WTC11 (cell line): ENCODE results near the gene DDB1.

ENCODE experiments used
- CREB1 ChIP-seq: sonication (generic); formaldehyde crosslinking; IDR thresholded peaks from 2 replicates; pipeline ENCODE4 v1.8.0; 2023; ENCODE audit warnings: mild to moderate bottlenecking, missing genetic modification reagents
- ESRRA ChIP-seq: sonication (generic); formaldehyde crosslinking; IDR thresholded peaks from 2 replicates; pipeline ENCODE4 v1.8.1; 2022; ENCODE audit warnings: mild to moderate bottlenecking, missing genetic modification reagents, borderline replicate concordance
- ETV6 ChIP-seq: sonication (generic); formaldehyde crosslinking; IDR thresholded peaks from 2 replicates; pipeline ENCODE4 v1.8.1; 2022; ENCODE audit warnings: mild to moderate bottlenecking, missing genetic modification reagents
- NR1H2 ChIP-seq: sonication (generic); formaldehyde crosslinking; IDR thresholded peaks from 2 replicates; pipeline ENCODE4 v1.9.0; 2021; ENCODE audit warnings: mild to moderate bottlenecking, moderate library complexity, missing genetic modification reagents
- NR2C2 ChIP-seq: sonication (generic); formaldehyde crosslinking; IDR thresholded peaks from 2 replicates; pipeline ENCODE4 v1.8.0; 2022; ENCODE audit warnings: mild to moderate bottlenecking, missing genetic modification reagents
- SMAD3 ChIP-seq: sonication (generic); formaldehyde crosslinking; IDR thresholded peaks from 2 replicates; pipeline ENCODE4 v1.8.0; 2022; ENCODE audit warnings: missing genetic modification reagents, mild to moderate bottlenecking, borderline replicate concordance
- SP1 ChIP-seq: sonication (generic); formaldehyde crosslinking; conservative IDR thresholded peaks from 2 replicates; pipeline ENCODE4 v1.8.1; 2022; ENCODE audit warnings: missing genetic modification reagents
- TEAD1 ChIP-seq: sonication (generic); formaldehyde crosslinking; IDR thresholded peaks from 2 replicates; pipeline ENCODE4 v1.8.0; 2022; ENCODE audit warnings: mild to moderate bottlenecking, missing genetic modification reagents
- TP53 ChIP-seq: sonication (generic); formaldehyde crosslinking; IDR thresholded peaks from 2 replicates; pipeline ENCODE4 v1.8.1; 2023; ENCODE audit warnings: mild to moderate bottlenecking, missing genetic modification reagents
- TF ChIP-seq, protein P1 (sequence below): sonication (generic); formaldehyde crosslinking; IDR thresholded peaks from 2 replicates; pipeline ENCODE4 v1.8.0; 2022; ENCODE audit warnings: mild to moderate bottlenecking, missing genetic modification reagents
- TF ChIP-seq, protein P2 (sequence below): sonication (generic); formaldehyde crosslinking; IDR thresholded peaks from 2 replicates; pipeline ENCODE4 v1.8.1; 2022; ENCODE audit warnings: missing genetic modification reagents, borderline replicate concordance
- TF ChIP-seq, protein P3 (sequence below): fragments of 200-600 bp; IDR thresholded peaks from 2 replicates; pipeline ENCODE4 v1.8.0; 2022; ENCODE audit warnings: antibody characterized with exemption
- TF ChIP-seq, protein P4 (sequence below): sonication (generic); formaldehyde crosslinking; conservative IDR thresholded peaks from 2 replicates; pipeline ENCODE4 v1.8.1; 2023; ENCODE audit warnings: mild to moderate bottlenecking, low read depth, missing genetic modification reagents, moderate library complexity
- TF ChIP-seq, protein P5 (sequence below): sonication (generic); formaldehyde crosslinking; IDR thresholded peaks from 2 replicates; pipeline ENCODE4 v1.8.1; 2023; ENCODE audit warnings: mild to moderate bottlenecking, missing genetic modification reagents, moderate library complexity

DNA sequence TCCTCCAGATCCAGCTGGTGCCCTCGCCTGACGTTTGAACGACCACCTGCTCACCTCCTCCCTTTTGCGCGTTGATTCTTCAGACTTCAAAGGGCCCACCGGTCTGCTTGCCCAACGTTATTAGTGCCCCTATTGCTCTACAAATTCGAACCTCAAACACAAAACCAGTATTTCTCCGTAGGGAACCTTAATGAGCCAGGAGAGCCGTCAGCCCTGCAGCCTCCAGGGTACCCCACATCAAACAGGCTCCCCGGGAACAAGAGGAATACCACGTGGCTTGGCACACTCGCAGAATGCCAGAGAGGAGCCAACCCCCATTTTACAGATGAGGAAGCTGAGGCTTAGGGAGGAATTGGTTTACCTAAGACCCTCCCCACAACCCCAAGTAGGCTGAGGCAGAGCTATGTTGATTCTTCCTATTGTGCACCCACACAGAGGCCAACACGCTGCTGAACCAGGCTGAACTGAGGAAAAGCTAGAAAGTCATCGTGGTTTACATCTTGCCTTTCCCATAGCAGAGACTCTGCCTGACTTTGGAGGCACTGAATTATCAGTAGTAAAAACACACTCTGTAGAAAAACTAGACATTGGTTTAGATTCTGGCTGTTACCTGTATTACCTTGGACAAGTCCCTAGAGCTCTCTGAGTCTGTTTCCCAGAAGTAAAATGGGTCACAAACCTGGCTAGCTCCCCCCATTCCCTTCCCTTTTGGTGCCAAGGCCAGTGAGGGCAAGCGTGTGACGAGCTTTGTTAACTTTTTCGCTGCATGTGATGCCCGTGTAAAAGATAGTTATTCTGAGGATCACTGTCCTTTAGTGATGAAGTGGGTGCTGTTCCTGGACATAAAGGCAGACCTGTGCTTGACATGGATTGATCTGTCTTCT is 887 bp upstream of the DDB1 start:
- TF ChIP-seq NR1H2 (CRISPR knock-in tag): no peak
- TF ChIP-seq, protein P1, sequence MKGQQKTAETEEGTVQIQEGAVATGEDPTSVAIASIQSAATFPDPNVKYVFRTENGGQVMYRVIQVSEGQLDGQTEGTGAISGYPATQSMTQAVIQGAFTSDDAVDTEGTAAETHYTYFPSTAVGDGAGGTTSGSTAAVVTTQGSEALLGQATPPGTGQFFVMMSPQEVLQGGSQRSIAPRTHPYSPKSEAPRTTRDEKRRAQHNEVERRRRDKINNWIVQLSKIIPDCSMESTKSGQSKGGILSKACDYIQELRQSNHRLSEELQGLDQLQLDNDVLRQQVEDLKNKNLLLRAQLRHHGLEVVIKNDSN: no peak
- TF ChIP-seq, protein P2, sequence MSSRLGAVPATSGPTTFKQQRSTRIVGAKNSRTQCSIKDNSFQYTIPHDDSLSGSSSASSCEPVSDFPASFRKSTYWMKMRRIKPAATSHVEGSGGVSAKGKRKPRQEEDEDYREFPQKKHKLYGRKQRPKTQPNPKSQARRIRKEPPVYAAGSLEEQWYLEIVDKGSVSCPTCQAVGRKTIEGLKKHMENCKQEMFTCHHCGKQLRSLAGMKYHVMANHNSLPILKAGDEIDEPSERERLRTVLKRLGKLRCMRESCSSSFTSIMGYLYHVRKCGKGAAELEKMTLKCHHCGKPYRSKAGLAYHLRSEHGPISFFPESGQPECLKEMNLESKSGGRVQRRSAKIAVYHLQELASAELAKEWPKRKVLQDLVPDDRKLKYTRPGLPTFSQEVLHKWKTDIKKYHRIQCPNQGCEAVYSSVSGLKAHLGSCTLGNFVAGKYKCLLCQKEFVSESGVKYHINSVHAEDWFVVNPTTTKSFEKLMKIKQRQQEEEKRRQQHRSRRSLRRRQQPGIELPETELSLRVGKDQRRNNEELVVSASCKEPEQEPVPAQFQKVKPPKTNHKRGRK: no peak
- TF ChIP-seq, protein P3, sequence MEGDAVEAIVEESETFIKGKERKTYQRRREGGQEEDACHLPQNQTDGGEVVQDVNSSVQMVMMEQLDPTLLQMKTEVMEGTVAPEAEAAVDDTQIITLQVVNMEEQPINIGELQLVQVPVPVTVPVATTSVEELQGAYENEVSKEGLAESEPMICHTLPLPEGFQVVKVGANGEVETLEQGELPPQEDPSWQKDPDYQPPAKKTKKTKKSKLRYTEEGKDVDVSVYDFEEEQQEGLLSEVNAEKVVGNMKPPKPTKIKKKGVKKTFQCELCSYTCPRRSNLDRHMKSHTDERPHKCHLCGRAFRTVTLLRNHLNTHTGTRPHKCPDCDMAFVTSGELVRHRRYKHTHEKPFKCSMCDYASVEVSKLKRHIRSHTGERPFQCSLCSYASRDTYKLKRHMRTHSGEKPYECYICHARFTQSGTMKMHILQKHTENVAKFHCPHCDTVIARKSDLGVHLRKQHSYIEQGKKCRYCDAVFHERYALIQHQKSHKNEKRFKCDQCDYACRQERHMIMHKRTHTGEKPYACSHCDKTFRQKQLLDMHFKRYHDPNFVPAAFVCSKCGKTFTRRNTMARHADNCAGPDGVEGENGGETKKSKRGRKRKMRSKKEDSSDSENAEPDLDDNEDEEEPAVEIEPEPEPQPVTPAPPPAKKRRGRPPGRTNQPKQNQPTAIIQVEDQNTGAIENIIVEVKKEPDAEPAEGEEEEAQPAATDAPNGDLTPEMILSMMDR: no peak
- TF ChIP-seq SMAD3: no peak
- no peak for TF ChIP-seq ETV6 (CRISPR knock-in tag)
- TF ChIP-seq TEAD1 (CRISPR knock-in tag): no peak
- TF ChIP-seq SP1 (CRISPR knock-in tag): no peak
- no peak for TF ChIP-seq NR2C2
- no peak for TF ChIP-seq ESRRA
- no peak for TF ChIP-seq TP53 (CRISPR knock-in tag)
- TF ChIP-seq CREB1 (CRISPR knock-in tag): no peak
- TF ChIP-seq, protein P4, sequence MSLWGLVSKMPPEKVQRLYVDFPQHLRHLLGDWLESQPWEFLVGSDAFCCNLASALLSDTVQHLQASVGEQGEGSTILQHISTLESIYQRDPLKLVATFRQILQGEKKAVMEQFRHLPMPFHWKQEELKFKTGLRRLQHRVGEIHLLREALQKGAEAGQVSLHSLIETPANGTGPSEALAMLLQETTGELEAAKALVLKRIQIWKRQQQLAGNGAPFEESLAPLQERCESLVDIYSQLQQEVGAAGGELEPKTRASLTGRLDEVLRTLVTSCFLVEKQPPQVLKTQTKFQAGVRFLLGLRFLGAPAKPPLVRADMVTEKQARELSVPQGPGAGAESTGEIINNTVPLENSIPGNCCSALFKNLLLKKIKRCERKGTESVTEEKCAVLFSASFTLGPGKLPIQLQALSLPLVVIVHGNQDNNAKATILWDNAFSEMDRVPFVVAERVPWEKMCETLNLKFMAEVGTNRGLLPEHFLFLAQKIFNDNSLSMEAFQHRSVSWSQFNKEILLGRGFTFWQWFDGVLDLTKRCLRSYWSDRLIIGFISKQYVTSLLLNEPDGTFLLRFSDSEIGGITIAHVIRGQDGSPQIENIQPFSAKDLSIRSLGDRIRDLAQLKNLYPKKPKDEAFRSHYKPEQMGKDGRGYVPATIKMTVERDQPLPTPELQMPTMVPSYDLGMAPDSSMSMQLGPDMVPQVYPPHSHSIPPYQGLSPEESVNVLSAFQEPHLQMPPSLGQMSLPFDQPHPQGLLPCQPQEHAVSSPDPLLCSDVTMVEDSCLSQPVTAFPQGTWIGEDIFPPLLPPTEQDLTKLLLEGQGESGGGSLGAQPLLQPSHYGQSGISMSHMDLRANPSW (CRISPR knock-in tag): no peak
- TF ChIP-seq, protein P5, sequence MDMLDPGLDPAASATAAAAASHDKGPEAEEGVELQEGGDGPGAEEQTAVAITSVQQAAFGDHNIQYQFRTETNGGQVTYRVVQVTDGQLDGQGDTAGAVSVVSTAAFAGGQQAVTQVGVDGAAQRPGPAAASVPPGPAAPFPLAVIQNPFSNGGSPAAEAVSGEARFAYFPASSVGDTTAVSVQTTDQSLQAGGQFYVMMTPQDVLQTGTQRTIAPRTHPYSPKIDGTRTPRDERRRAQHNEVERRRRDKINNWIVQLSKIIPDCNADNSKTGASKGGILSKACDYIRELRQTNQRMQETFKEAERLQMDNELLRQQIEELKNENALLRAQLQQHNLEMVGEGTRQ (CRISPR knock-in tag): no peak
